DND-41 (cell line): ENCODE results near the gene PARD6G.

Experiments used
- ATAC-seq: fragments of 200-7000 bp; cut with Tn5 transposase; 3 replicates; pipeline ENCODE4 v1.9.1; 2021; ENCODE audit warnings: low read depth; ENCODE audit not compliant: insufficient read depth
- DNase-seq: peaks from one replicate; pipeline ENCODE4 v3.0.0-alpha.2; 2020
- H2AFZ ChIP-seq: 2 replicates; pipeline ENCODE4 v1.6.0; 2012; ENCODE audit warnings: low read depth, low read length
- H3K27ac ChIP-seq: 2 replicates; pipeline ENCODE4 v1.5.1; 2012; ENCODE audit warnings: low read length, inconsistent platforms
- H3K27me3 ChIP-seq: fragments of 200-600 bp; sonication (generic); 2 replicates; pipeline ENCODE4 v1.6.0; 2012; ENCODE audit warnings: low read length, mild to moderate bottlenecking, inconsistent platforms; ENCODE audit not compliant: insufficient read depth, poor library complexity
- H3K36me3 ChIP-seq: 2 replicates; pipeline ENCODE4 v1.5.1; 2012; ENCODE audit warnings: low read length, inconsistent platforms; ENCODE audit not compliant: insufficient read depth
- H3K4me1 ChIP-seq: 2 replicates; pipeline ENCODE4 v1.5.1; 2012; ENCODE audit warnings: mild to moderate bottlenecking, low read length; ENCODE audit not compliant: insufficient read depth
- H3K4me2 ChIP-seq: 2 replicates; pipeline ENCODE4 v1.6.0; 2012; ENCODE audit warnings: mild to moderate bottlenecking, moderate library complexity, low read length, inconsistent platforms; ENCODE audit not compliant: insufficient read depth
- H3K4me3 ChIP-seq, 2 experiments: fragments of 200-600 bp in 1 of 2; shearing (Covaris generic) in 1 of 2; 2 replicates each; pipeline ENCODE4 v1.5.1; 2012 to 2016; ENCODE audit warnings: inconsistent platforms in 2 of 2, low read length in 2 of 2, mild to moderate bottlenecking in 2 of 2, low read depth in 1 of 2, moderate library complexity in 1 of 2
- H3K79me2 ChIP-seq: 2 replicates; pipeline ENCODE4 v1.6.0; 2012; ENCODE audit warnings: low read length, inconsistent platforms; ENCODE audit not compliant: insufficient read depth
- H3K9ac ChIP-seq: 2 replicates; pipeline ENCODE4 v1.6.0; 2012; ENCODE audit warnings: low read depth, mild to moderate bottlenecking, inconsistent platforms, low read length, moderate library complexity
- H3K9me3 ChIP-seq: 2 replicates; pipeline ENCODE4 v1.5.1; 2012; ENCODE audit warnings: low read length, moderate library complexity, mild to moderate bottlenecking, inconsistent platforms; ENCODE audit not compliant: insufficient read depth, severe bottlenecking
- H4K20me1 ChIP-seq: 2 replicates; pipeline ENCODE4 v1.6.0; 2012; ENCODE audit warnings: low read length; ENCODE audit not compliant: insufficient read depth
- EZH2 ChIP-seq: IDR thresholded peaks from 3 replicates; pipeline ENCODE4 v1.6.1; 2012; ENCODE audit warnings: borderline replicate concordance, low read depth, mild to moderate bottlenecking, moderate library complexity, low read length, inconsistent platforms; ENCODE audit not compliant: severe bottlenecking
- TF ChIP-seq, protein P1 (sequence below): IDR thresholded peaks from 2 replicates; pipeline ENCODE4 v1.5.1; 2012; ENCODE audit warnings: borderline replicate concordance, low read length, moderate library complexity, mild to moderate bottlenecking; ENCODE audit not compliant: poor library complexity, severe bottlenecking; ENCODE audit errors: extremely low read depth

PARD6G gene

DNA sequence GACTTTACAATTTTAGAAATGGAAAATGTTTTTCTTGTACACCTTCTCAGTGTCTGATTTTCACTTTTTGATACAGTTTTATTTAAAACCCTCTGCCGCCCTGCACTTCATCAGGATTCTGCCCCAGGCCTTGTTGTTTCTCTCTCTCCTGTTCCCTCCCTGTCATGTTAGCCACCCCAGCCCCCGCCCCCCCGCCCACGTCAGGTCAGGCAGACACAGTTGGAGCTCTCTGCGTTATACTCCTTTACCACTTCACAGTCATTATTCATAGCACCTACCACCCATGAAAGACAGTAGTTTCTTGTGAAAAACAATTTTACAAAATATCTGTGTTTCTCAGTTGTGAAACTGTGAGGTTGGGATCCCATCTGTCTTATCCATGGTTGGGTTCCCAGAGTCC is 116.8 kb downstream of the PARD6G start:
- Histone ChIP-seq H3K36me3 (peaks cover 49% of the 10 kb centered on the region), H3K27ac (no peak overlapping the region), H3K9ac (no peak overlapping the region), H3K4me3 (no peak overlapping the region), H3K9me3 (no peaks in the 10 kb centered on the region), H2AFZ (no peak overlapping the region), H3K4me1 (no peaks in the 10 kb centered on the region; the same call in 1 of the 2 replicates), H3K79me2 (peaks cover 64% of the 10 kb centered on the region), H3K4me2 (no peak overlapping the region), H4K20me1 (peaks cover 37% of the 10 kb centered on the region), H3K27me3 (no peaks in the 10 kb centered on the region)
- TF ChIP-seq EZH2 = no peak
- no peak for ATAC-seq
- DNase-seq = no peak

DNA sequence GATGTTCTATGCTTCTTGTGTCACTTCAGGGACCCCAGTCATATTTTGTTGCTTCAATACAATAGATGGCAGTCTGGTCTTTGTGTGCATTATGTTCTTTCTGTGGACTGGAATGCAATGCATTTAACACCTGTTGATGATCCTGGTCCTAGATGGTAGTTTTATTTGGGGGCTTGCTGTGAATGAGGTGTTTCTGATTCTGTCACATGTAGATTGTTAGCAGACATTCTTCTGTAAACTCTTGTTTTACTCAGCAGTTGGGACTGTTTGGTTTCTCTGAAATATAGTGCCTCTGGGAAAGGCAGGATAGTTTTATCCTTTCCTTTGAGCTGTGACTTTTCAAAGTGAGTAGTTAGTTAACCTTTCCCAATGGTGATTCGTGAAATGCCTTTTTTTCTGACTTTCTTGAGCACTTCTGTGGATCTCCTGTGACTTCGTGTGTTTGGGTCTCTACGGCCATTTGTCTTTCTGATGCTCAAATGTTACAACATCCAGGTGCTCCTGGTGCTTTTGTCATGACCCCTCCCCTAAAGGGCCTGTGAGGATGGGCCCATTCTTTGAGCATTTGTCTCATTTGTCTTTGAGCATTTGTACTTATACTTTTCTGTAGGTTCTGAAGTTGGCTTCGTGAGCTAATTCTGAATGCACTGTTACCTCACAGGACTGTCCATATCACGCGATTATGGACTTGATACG is 117.5 kb downstream of the PARD6G start:
- ATAC-seq = no peak
- Histone ChIP-seq H3K4me1 (no peaks in the 10 kb centered on the region; the same call in 1 of the 2 replicates), H3K27me3 (no peaks in the 10 kb centered on the region), H3K9ac (no peak overlapping the region), H3K9me3 (no peaks in the 10 kb centered on the region), H4K20me1 (peaks cover 37% of the 10 kb centered on the region), H3K27ac (no peak overlapping the region), H3K79me2 (peaks cover 71% of the 10 kb centered on the region), H3K4me2 (no peak overlapping the region), H3K4me3 (no peak overlapping the region), H2AFZ (no peak overlapping the region), H3K36me3 (peaks cover 42% of the 10 kb centered on the region)
- no peak for TF ChIP-seq EZH2
- TF ChIP-seq, protein P1, sequence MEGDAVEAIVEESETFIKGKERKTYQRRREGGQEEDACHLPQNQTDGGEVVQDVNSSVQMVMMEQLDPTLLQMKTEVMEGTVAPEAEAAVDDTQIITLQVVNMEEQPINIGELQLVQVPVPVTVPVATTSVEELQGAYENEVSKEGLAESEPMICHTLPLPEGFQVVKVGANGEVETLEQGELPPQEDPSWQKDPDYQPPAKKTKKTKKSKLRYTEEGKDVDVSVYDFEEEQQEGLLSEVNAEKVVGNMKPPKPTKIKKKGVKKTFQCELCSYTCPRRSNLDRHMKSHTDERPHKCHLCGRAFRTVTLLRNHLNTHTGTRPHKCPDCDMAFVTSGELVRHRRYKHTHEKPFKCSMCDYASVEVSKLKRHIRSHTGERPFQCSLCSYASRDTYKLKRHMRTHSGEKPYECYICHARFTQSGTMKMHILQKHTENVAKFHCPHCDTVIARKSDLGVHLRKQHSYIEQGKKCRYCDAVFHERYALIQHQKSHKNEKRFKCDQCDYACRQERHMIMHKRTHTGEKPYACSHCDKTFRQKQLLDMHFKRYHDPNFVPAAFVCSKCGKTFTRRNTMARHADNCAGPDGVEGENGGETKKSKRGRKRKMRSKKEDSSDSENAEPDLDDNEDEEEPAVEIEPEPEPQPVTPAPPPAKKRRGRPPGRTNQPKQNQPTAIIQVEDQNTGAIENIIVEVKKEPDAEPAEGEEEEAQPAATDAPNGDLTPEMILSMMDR = no peak
- no peak for DNase-seq

DNA sequence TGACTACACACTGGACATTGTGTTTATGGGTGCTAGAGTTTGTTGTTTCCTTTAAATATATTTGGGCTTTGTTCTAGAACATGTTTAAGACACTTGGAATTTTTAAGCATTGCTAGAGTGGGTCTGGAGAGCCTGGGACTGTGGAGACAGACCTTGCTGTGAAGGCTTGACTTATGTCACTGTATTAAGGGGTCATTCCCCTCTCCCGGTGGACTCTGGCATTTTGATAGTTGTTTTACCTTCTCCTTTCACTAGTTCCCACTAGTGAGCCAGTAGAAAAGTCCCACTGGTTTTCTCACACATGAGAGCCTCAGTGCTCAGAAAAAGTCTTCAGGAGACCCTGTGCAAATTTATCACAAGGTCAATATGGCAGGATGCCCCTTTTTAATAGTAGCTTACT is 119.7 kb downstream of the PARD6G start:
- ATAC-seq (no peak), DNase-seq (no peak)
- Histone ChIP-seq H3K4me2 (no peak overlapping the region), H4K20me1 (peaks cover 33% of the 10 kb centered on the region), H3K4me1 (no peaks in the 10 kb centered on the region; the same call in 1 of the 2 replicates), H3K27me3 (no peaks in the 10 kb centered on the region), H3K9ac (no peak overlapping the region), H3K4me3 (no peak overlapping the region), H3K36me3 (peaks cover 33% of the 10 kb centered on the region), H3K9me3 (no peaks in the 10 kb centered on the region), H2AFZ (no peak overlapping the region), H3K27ac (no peak overlapping the region), H3K79me2 (peaks cover 88% of the 10 kb centered on the region)
- TF ChIP-seq, protein P1 = no peak
- TF ChIP-seq EZH2 = no peak

GRCh38 chr18:80126797-80127196 is 120.5 kb downstream of the PARD6G start:
- peaks cover 36% of the 10 kb centered on the region for H3K36me3 ChIP-seq
- H3K4me3 ChIP-seq = no peak overlapping the region
- no peaks in the 10 kb centered on the region for H3K27me3 ChIP-seq
- no peak for DNase-seq
- H2AFZ ChIP-seq = no peak overlapping the region
- H3K4me1 ChIP-seq = no peaks in the 10 kb centered on the region; the same call in 1 of the 2 replicates
- TF ChIP-seq, protein P1 = no peak
- H3K9ac ChIP-seq = no peak overlapping the region
- ATAC-seq = no peak
- H3K27ac ChIP-seq = no peak overlapping the region
- no peaks in the 10 kb centered on the region for H3K9me3 ChIP-seq
- H3K4me2 ChIP-seq = no peak overlapping the region
- H3K79me2 ChIP-seq = peaks cover 92% of the 10 kb centered on the region
- H4K20me1 ChIP-seq = peaks cover 32% of the 10 kb centered on the region
